Panc1 (cell line): Measurements from ENCODE around the gene FBLN1.

Source experiments
- CTCF ChIP-seq: fragments of 450-650 bp; IDR thresholded peaks from 2 replicates; pipeline ENCODE4 v1.5.1; 2017; ENCODE audit warnings: mild to moderate bottlenecking
- SIN3A ChIP-seq: IDR thresholded peaks from 2 replicates; pipeline ENCODE4 v1.6.1; 2012; ENCODE audit warnings: low read depth, mild to moderate bottlenecking, low read length, moderate library complexity, borderline replicate concordance; ENCODE audit not compliant: insufficient read depth

GRCh38 chr22:45562537-45563361 is 60.1 kb downstream of the FBLN1 start:
- no peak for TF ChIP-seq CTCF
- TF ChIP-seq SIN3A: no peak
